Measurements from ENCODE around the gene ATOSB. TPM values are rescaled to one million over a fixed set of nuclear protein-coding genes. Genes with fewer than 3 reads are reported as not detected.
A peak's percentile ranks its signal among the peaks of the same experiment; 100 is the strongest.

ATOSB gene
- total and polyA plus RNA-seq, 9 of the 15 experiments (the other 6 are each of a cell fraction or from before 2014, with no cell fraction given): 0.45 to 8.0 (median 4.2) TPM

DNA sequence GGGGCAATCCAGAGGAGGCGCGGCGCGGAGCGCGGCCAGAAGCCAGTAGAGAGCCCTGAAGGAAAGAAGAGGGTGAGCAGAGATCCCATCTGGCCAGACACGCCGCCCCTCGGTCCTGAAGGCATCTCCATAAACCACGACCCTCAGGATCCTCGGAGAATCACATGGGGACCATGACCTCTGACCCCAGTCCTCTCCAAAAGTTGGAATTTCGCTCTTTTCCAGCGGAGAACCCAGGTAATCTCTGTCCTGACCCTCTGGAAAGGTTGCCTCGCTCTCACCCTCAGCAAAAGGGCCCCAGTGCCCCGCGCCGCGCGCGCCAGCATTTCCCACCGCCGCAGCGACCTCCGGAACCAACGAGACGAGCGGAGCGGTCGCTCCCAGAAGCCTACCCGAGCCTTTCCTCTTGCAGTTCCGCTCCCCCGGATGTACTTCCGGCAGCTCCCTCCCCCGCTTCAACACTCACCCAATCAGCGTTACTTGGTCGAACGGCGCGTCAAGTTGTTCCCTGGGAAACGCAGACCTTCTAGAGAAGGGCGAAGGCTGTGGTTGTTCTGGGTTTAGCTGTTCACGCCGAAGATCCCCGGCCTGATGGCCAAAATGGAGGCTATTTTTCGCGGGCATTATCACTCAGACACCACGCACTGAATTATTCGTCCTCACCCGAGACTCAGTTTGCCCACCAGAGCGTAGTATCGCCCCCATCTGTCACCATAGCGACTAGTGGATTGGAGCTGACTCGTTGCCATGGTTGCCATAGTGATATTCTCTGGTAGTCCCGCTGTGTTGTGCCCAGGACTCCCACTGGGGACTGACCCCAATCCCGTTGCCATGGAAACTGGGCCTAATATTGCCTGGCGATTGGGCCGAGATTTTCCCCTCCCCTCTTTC is 12.6 kb downstream of the ATOSB start, which contains the start of gene STOML2 (continued):
- TF ChIP-seq, protein P1, sequence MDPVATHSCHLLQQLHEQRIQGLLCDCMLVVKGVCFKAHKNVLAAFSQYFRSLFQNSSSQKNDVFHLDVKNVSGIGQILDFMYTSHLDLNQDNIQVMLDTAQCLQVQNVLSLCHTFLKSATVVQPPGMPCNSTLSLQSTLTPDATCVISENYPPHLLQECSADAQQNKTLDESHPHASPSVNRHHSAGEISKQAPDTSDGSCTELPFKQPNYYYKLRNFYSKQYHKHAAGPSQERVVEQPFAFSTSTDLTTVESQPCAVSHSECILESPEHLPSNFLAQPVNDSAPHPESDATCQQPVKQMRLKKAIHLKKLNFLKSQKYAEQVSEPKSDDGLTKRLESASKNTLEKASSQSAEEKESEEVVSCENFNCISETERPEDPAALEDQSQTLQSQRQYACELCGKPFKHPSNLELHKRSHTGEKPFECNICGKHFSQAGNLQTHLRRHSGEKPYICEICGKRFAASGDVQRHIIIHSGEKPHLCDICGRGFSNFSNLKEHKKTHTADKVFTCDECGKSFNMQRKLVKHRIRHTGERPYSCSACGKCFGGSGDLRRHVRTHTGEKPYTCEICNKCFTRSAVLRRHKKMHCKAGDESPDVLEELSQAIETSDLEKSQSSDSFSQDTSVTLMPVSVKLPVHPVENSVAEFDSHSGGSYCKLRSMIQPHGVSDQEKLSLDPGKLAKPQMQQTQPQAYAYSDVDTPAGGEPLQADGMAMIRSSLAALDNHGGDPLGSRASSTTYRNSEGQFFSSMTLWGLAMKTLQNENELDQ (CRISPR knock-in tag; IDR thresholded peaks at IDR 0.05; ENCODE audit: borderline replicate concordance): no peak
- TF ChIP-seq CHCHD3 (CRISPR knock-in tag; IDR thresholded peaks at IDR 0.05) (no peak), THAP12 (CRISPR knock-in tag; IDR thresholded peaks at IDR 0.05) (peak; percentile 52; the same call in 1 of the 2 replicates), U2AF1 (optimal IDR thresholded peaks at IDR 0.05; ENCODE audit: low read depth, low read length) (no peak), ZBTB1 (CRISPR knock-in tag; IDR thresholded peaks at IDR 0.05; ENCODE audit: borderline replicate concordance, low read depth) (no peak; the same call in 1 of the 2 replicates), RUNX1 (IDR thresholded peaks at IDR 0.05; ENCODE audit: low read depth) (no peak), ZNF311 (CRISPR knock-in tag; IDR thresholded peaks at IDR 0.05) (no peak), MIER1 (IDR thresholded peaks at IDR 0.05; ENCODE audit: low read depth) (no peak), NUFIP1 (IDR thresholded peaks at IDR 0.05; ENCODE audit: partially characterized antibody) (no peak), RFX1 (IDR thresholded peaks at IDR 0.05) (peak; percentile 99), ZKSCAN3 (CRISPR knock-in tag; IDR thresholded peaks at IDR 0.05) (no peak), ZNF324 (CRISPR knock-in tag; IDR thresholded peaks at IDR 0.05) (no peak)
- TF ChIP-seq, protein P2, sequence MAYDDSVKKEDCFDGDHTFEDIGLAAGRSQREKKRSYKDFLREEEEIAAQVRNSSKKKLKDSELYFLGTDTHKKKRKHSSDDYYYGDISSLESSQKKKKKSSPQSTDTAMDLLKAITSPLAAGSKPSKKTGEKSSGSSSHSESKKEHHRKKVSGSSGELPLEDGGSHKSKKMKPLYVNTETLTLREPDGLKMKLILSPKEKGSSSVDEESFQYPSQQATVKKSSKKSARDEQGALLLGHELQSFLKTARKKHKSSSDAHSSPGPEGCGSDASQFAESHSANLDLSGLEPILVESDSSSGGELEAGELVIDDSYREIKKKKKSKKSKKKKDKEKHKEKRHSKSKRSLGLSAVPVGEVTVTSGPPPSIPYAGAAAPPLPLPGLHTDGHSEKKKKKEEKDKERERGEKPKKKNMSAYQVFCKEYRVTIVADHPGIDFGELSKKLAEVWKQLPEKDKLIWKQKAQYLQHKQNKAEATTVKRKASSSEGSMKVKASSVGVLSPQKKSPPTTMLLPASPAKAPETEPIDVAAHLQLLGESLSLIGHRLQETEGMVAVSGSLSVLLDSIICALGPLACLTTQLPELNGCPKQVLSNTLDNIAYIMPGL (CRISPR knock-in tag; IDR thresholded peaks at IDR 0.05): no peak
- TF ChIP-seq, protein P3, sequence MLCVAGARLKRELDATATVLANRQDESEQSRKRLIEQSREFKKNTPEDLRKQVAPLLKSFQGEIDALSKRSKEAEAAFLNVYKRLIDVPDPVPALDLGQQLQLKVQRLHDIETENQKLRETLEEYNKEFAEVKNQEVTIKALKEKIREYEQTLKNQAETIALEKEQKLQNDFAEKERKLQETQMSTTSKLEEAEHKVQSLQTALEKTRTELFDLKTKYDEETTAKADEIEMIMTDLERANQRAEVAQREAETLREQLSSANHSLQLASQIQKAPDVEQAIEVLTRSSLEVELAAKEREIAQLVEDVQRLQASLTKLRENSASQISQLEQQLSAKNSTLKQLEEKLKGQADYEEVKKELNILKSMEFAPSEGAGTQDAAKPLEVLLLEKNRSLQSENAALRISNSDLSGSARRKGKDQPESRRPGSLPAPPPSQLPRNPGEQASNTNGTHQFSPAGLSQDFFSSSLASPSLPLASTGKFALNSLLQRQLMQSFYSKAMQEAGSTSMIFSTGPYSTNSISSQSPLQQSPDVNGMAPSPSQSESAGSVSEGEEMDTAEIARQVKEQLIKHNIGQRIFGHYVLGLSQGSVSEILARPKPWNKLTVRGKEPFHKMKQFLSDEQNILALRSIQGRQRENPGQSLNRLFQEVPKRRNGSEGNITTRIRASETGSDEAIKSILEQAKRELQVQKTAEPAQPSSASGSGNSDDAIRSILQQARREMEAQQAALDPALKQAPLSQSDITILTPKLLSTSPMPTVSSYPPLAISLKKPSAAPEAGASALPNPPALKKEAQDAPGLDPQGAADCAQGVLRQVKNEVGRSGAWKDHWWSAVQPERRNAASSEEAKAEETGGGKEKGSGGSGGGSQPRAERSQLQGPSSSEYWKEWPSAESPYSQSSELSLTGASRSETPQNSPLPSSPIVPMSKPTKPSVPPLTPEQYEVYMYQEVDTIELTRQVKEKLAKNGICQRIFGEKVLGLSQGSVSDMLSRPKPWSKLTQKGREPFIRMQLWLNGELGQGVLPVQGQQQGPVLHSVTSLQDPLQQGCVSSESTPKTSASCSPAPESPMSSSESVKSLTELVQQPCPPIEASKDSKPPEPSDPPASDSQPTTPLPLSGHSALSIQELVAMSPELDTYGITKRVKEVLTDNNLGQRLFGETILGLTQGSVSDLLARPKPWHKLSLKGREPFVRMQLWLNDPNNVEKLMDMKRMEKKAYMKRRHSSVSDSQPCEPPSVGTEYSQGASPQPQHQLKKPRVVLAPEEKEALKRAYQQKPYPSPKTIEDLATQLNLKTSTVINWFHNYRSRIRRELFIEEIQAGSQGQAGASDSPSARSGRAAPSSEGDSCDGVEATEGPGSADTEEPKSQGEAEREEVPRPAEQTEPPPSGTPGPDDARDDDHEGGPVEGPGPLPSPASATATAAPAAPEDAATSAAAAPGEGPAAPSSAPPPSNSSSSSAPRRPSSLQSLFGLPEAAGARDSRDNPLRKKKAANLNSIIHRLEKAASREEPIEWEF (CRISPR knock-in tag; IDR thresholded peaks at IDR 0.05): no peak
